ENCODE measurements around the gene SLC22A5.

The SLC22A5 gene

GRCh38 chr5:132444061-132444460 lies 74.6 kb downstream of the SLC22A5 start:
- no peaks in the 10 kb centered on the region for H3K9me3 ChIP-seq (ENCODE audit: control insufficient read depth, insufficient read depth, low read length)
- H3K36me3 ChIP-seq (ENCODE audit: insufficient read depth, low read length): no peaks in the 10 kb centered on the region
- H3K9ac ChIP-seq (ENCODE audit: low read depth, low read length): no peak overlapping the region
- H3K4me1 ChIP-seq (ENCODE audit: insufficient read depth, low read length): peaks cover 15% of the 10 kb centered on the region
